A549 (cell line): ENCODE data around the gene LRRC4C. TPM values are rescaled to one million over a fixed set of nuclear protein-coding genes. Genes with fewer than 3 reads are reported as not detected.

ENCODE experiments used
- ATAC-seq, 2 experiments: fragments of 200-7000 bp in 1 of 2; fragments of >200 bp in 1 of 2; cut with Nextera tagmentation in 1 of 2; cut with Tn5 transposase in 1 of 2; 3 replicates each; pipeline versions ENCODE4 v1.8.0 to v1.9.1; 2018 to 2020; ENCODE audit warnings: mild to moderate bottlenecking in 1 of 2, moderate library complexity in 1 of 2
- CTCF ChIA-PET: fragments of 300-600 bp; sonication (Branson Sonifier 250); formaldehyde crosslinking; extraction: SDS; loops from one replicate; lab custom pipeline; 2021; ENCODE audit warnings: antibody characterized with exemption, inconsistent platforms; lab: Yijun Ruan, JAX
- POLR2A ChIA-PET: fragments of 350-600 bp; formaldehyde crosslinking; extraction: SDS; loops from one replicate; lab custom pipeline; 2021; ENCODE audit warnings: antibody characterized with exemption, inconsistent platforms; lab: Yijun Ruan, JAX
- DNase-seq, 2 experiments: peaks; one replicate each; pipeline versions ENCODE4 v3.0.0 to v3.0.0-alpha.2; 2011 to 2016; ENCODE audit warnings: low read depth in 1 of 2, low spot score in 1 of 2
- FAIRE-seq: peaks from 2 replicates; lab custom pipeline; 2011; peaks lifted over from hg19 to GRCh38; lab: Jason Lieb, UNC
- H3K27ac ChIP-seq, 2 experiments: fragments of >200 bp; sonication (Bioruptor Twin); formaldehyde crosslinking; 3 replicates each; pipeline ENCODE4 v1.5.1; 2016 to 2017
- H3K4me1 ChIP-seq: fragments of >200 bp; sonication (Bioruptor Twin); formaldehyde crosslinking; 3 replicates; pipeline ENCODE4 v1.6.1; 2016
- H3K4me2 ChIP-seq: fragments of >200 bp; sonication (Bioruptor Twin); formaldehyde crosslinking; 3 replicates; pipeline ENCODE4 v1.6.1; 2016
- H3K4me3 ChIP-seq: fragments of >200 bp; sonication (Bioruptor Twin); formaldehyde crosslinking; 3 replicates; pipeline ENCODE4 v1.5.1; 2016
- H3K9me3 ChIP-seq: fragments of >200 bp; sonication (Bioruptor Twin); formaldehyde crosslinking; 3 replicates; pipeline ENCODE4 v1.6.1; 2016
- CBX2 ChIP-seq: fragments of 200-600 bp; sonication (generic); IDR thresholded peaks from 2 replicates; pipeline ENCODE4 v1.6.1; 2016; ENCODE audit warnings: low read depth, mild to moderate bottlenecking, borderline replicate concordance
- CEBPB ChIP-seq, 2 experiments: fragments of >200 bp in 1 of 2; sonication (Bioruptor Twin) in 1 of 2; formaldehyde crosslinking in 1 of 2; IDR thresholded peaks; 2 replicates each; pipeline ENCODE4 v1.6.1; 2012 to 2016
- EHF ChIP-seq: fragments of 250-450 bp; sonication (Bioruptor Pico); IDR thresholded peaks from 2 replicates; pipeline ENCODE4 v1.5.0; 2020; ENCODE audit warnings: mild to moderate bottlenecking
- EHMT2 ChIP-seq: fragments of 200-600 bp; sonication (generic); IDR thresholded peaks from 2 replicates; pipeline ENCODE4 v1.6.1; 2016; ENCODE audit warnings: antibody characterized with exemption, low read depth, mild to moderate bottlenecking, moderate library complexity
- ESRRA ChIP-seq: fragments of 150-350 bp; IDR thresholded peaks from 2 replicates; pipeline ENCODE4 v1.6.1; 2014; ENCODE audit warnings: mild to moderate bottlenecking, low read length, borderline replicate concordance
- FOSB ChIP-seq: fragments of 250-450 bp; sonication (Bioruptor Pico); IDR thresholded peaks from 2 replicates; pipeline ENCODE4 v1.5.0; 2020; ENCODE audit warnings: mild to moderate bottlenecking, moderate library complexity
- FOXS1 ChIP-seq: fragments of 250-450 bp; sonication (Bioruptor Pico); IDR thresholded peaks from 2 replicates; pipeline ENCODE4 v1.5.0; 2020; ENCODE audit warnings: mild to moderate bottlenecking, moderate library complexity
- GATA3 ChIP-seq: IDR thresholded peaks from 2 replicates; pipeline ENCODE4 v1.6.1; 2012; ENCODE audit warnings: borderline replicate concordance
- HEYL ChIP-seq: fragments of 250-450 bp; sonication (Bioruptor Pico); IDR thresholded peaks from 2 replicates; pipeline ENCODE4 v1.8.0; 2021; ENCODE audit warnings: mild to moderate bottlenecking, moderate library complexity
- HOXB5 ChIP-seq: fragments of 250-450 bp; sonication (Bioruptor Pico); IDR thresholded peaks from 2 replicates; pipeline ENCODE4 v1.5.0; 2020; ENCODE audit warnings: mild to moderate bottlenecking, moderate library complexity
- JUN ChIP-seq, 2 experiments: fragments of >200 bp; sonication (Bioruptor Twin); formaldehyde crosslinking; IDR thresholded peaks; 2 replicates in 1 of 2; 3 replicates in 1 of 2; pipeline ENCODE4 v1.6.1; 2016 to 2017
- JUNB ChIP-seq: fragments of >200 bp; sonication (Bioruptor Twin); formaldehyde crosslinking; IDR thresholded peaks from 2 replicates; pipeline ENCODE4 v1.6.1; 2016
- MYC ChIP-seq: IDR thresholded peaks from 2 replicates; pipeline ENCODE4 v1.6.1; 2012; ENCODE audit warnings: mild to moderate bottlenecking, inconsistent platforms, low read length, improper control_type of control experiment, borderline replicate concordance
- NR3C1 ChIP-seq: fragments of >200 bp; sonication (Bioruptor Twin); formaldehyde crosslinking; IDR thresholded peaks from 3 replicates; pipeline ENCODE4 v1.6.1; 2017
- PBX3 ChIP-seq: IDR thresholded peaks from 2 replicates; pipeline ENCODE4 v1.6.1; 2012
- POLR2A ChIP-seq: IDR thresholded peaks from 2 replicates; pipeline ENCODE4 v1.6.1; 2012; ENCODE audit warnings: mild to moderate bottlenecking, low read length
- RAD21 ChIP-seq, 2 experiments: fragments of >200 bp in 1 of 2; sonication (Bioruptor Twin) in 1 of 2; formaldehyde crosslinking in 1 of 2; IDR thresholded peaks in 1 of 2; conservative IDR thresholded peaks in 1 of 2; 2 replicates in 1 of 2; 3 replicates in 1 of 2; pipeline ENCODE4 v1.6.1; 2012 to 2018; ENCODE audit warnings: inconsistent platforms in 1 of 2
- RNF2 ChIP-seq: fragments of 200-600 bp; sonication (generic); IDR thresholded peaks from 2 replicates; pipeline ENCODE4 v1.6.1; 2016; ENCODE audit warnings: low read depth, mild to moderate bottlenecking, antibody characterized with exemption, moderate library complexity, borderline replicate concordance
- TFCP2L1 ChIP-seq: fragments of 250-450 bp; sonication (Bioruptor Pico); IDR thresholded peaks from 2 replicates; pipeline ENCODE4 v1.5.0; 2021; ENCODE audit warnings: mild to moderate bottlenecking
- ZFP36 ChIP-seq: fragments of 450-650 bp; IDR thresholded peaks from 2 replicates; pipeline ENCODE4 v1.6.1; 2014; ENCODE audit warnings: borderline replicate concordance; ENCODE audit not compliant: partially characterized antibody
- ZNF302 ChIP-seq: fragments of 250-450 bp; sonication (Bioruptor Pico); IDR thresholded peaks from 2 replicates; pipeline ENCODE4 v1.9.0; 2021; ENCODE audit warnings: inconsistent platforms, mild to moderate bottlenecking, moderate library complexity
- WGBS: methylation state at CpG from one replicate; pipeline ENCODE4 v1.1.6; 2017; ENCODE audit errors: missing lambda C conversion rate; 5-methylcytosine and 5-hydroxymethylcytosine counted together
- polyA plus RNA-seq, 4 experiments: library from polyadenylated mRNA; depleted of rRNA in 3 of 4; stranded (reverse); fragments of >200 nt; fragmentation: RNase III in 1 of 4; extraction: RNeasy Plus Mini Kit Qiagen cat#74134 plus additional on column Dnase treatment in 1 of 4; gene quantifications; 2 replicates in 3 of 4; 3 replicates in 1 of 4; pipeline ENCODE4 v1.2.3, GENCODE V29; 2011 to 2017
- TF ChIP-seq, protein P1 (sequence below): fragments of >200 bp; sonication (Bioruptor Twin); formaldehyde crosslinking; IDR thresholded peaks from 2 replicates; pipeline ENCODE4 v1.6.1; 2016

The LRRC4C gene
- polyA plus RNA-seq, 2 of the 4 experiments (the other 2 are of a cell fraction), result not detected

- H3K27ac ChIP-seq, result no peak overlapping the region
- H3K4me2 ChIP-seq, result no peak overlapping the region
- POLR2A ChIA-PET, result no interaction called here
- CTCF ChIA-PET, result no interaction called here
- FAIRE-seq, result no peak
- TF ChIP-seq JUN (IDR thresholded peaks at IDR 0.05), result no peak
- no peak for TF ChIP-seq RAD21 (conservative IDR thresholded peaks at IDR 0.05 in 1 of 2, IDR thresholded peaks at IDR 0.05 in 1 of 2)
- TF ChIP-seq FOSB (CRISPR knock-in tag), result no peak
- TF ChIP-seq EHMT2, result no peak
- TF ChIP-seq MYC, result no peak
- TF ChIP-seq NR3C1, result no peak
- TF ChIP-seq PBX3, result no peak
- TF ChIP-seq POLR2A, result no peak
- no peak for TF ChIP-seq ESRRA
- TF ChIP-seq, protein P1, sequence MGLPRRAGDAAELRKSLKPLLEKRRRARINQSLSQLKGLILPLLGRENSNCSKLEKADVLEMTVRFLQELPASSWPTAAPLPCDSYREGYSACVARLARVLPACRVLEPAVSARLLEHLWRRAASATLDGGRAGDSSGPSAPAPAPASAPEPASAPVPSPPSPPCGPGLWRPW, result no peak
- no peak for TF ChIP-seq GATA3
- TF ChIP-seq JUNB, result no peak
- no peaks in the 10 kb centered on the region for H3K4me1 ChIP-seq
- no peak for DNase-seq
- WGBS, result 0% methylated on average over 2 of the region's 2 CpGs
- no peak overlapping the region for H3K4me3 ChIP-seq
- ATAC-seq, result no peak
- no peaks in the 10 kb centered on the region for H3K9me3 ChIP-seq
These were observed 1319.9 kb downstream of the LRRC4C start for GRCh38 chr11:40139536-40139935.

DNA sequence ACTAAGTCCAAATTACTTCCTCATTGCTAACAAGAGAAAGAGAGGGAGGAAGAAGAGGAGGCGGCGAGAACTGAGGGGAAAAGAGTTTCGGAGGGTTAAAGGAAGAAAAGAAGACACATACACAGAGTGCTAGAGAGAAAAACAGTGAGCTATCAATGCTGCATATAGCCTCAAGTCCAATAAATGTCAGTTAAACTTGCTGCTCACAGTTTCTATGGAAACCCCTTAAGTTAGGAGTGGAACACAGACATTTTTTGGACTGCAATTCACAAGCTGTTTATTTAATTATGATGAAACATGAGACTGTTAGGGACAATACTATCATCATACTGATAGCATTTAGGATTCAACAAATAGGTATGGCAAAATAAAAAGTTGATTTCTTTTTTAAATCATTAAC, 1320.4 kb downstream of the LRRC4C start:
- H3K27ac ChIP-seq, result no peak overlapping the region
- no peak for DNase-seq
- TF ChIP-seq RNF2, result no peak
- TF ChIP-seq, all 56 proteins: peak for 0
- Histone ChIP-seq H3K4me2 (no peak overlapping the region), H3K4me3 (no peak overlapping the region), H3K9me3 (no peaks in the 10 kb centered on the region), H3K4me1 (no peaks in the 10 kb centered on the region)
- FAIRE-seq (no peak), ATAC-seq (no peak)
- ChIA-PET POLR2A (no interaction called here), CTCF (no interaction called here)
- 13% methylated on average over 3 of the region's 3 CpGs for WGBS

DNA sequence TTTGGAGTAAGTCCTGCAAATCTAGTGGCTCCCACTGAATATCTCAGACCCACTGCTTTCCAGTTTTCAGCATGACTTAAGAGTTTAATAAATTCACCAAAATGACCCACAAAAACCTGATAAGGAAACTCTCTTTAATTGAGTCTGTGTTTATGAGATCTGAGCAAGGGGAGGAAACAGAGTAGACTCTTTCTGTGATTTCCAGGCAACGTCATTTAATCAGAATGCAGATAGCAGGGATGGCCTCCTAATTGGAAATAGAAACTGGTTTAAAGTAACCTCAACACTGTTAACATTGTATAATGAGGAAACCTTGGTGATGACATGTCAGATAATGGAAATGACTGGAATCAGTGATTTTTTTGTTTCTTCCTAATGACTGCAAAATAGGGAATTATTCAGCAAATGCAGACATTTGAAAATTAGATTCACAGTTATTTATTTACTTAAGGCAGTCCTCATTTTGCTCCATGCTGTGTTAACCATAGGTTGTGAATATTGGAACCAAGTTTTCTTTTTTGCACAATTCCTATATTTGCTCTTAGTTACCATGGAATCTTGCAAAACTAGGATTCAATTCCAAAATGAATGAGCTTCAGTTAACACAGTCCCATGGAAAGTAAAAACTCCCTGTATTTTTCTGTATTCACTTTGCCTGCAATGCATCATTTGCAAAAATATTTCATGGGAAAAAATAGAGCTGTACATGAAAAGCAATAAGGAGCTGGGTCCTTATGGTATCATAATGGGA, 1324.5 kb downstream of the LRRC4C start:
- Histone ChIP-seq H3K4me1 (no peaks in the 10 kb centered on the region), H3K4me2 (no peak overlapping the region), H3K9me3 (no peaks in the 10 kb centered on the region), H3K4me3 (no peak overlapping the region), H3K27ac (no peak overlapping the region)
- ATAC-seq, result no peak
- POLR2A ChIA-PET, result no interaction called here
- TF ChIP-seq POLR2A (no peak), CEBPB (IDR thresholded peaks at IDR 0.05) (no peak), ZNF302 (CRISPR knock-in tag) (no peak), HEYL (CRISPR knock-in tag) (no peak), ZFP36 (no peak), MYC (no peak), NR3C1 (no peak), FOXS1 (CRISPR knock-in tag) (no peak), CBX2 (no peak), RAD21 (conservative IDR thresholded peaks at IDR 0.05 in 1 of 2, IDR thresholded peaks at IDR 0.05 in 1 of 2) (no peak), TFCP2L1 (no peak)
- WGBS, result 0% methylated on average over 1 of the region's 1 CpG
- no peak for DNase-seq
- FAIRE-seq, result no peak
- CTCF ChIA-PET, result no interaction called here

- FAIRE-seq (no peak), DNase-seq (no peak), ATAC-seq (no peak)
- Histone ChIP-seq H3K4me3 (no peak overlapping the region), H3K4me1 (no peaks in the 10 kb centered on the region), H3K4me2 (no peak overlapping the region), H3K27ac (no peak overlapping the region), H3K9me3 (no peaks in the 10 kb centered on the region)
- CTCF ChIA-PET, result no interaction called here
- no peak for TF ChIP-seq CEBPB (IDR thresholded peaks at IDR 0.05)
- no peak for TF ChIP-seq RNF2
- no peak for TF ChIP-seq HOXB5 (CRISPR knock-in tag)
- TF ChIP-seq EHF (CRISPR knock-in tag), result no peak
- POLR2A ChIA-PET, result no interaction called here
- 18% methylated on average over 3 of the region's 3 CpGs for WGBS
These were observed 1326.0 kb downstream of the LRRC4C start for GRCh38 chr11:40133498-40133897.
